ENCODE measurements around the gene DEFB121.
"Not testable (repeated sequence)": the region's sequence is repeated elsewhere in the genome, so short reads cannot be mapped to it uniquely, and the experiment has no call there.

The DEFB121 gene, protein sequence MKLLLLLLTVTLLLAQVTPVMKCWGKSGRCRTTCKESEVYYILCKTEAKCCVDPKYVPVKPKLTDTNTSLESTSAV

DNA sequence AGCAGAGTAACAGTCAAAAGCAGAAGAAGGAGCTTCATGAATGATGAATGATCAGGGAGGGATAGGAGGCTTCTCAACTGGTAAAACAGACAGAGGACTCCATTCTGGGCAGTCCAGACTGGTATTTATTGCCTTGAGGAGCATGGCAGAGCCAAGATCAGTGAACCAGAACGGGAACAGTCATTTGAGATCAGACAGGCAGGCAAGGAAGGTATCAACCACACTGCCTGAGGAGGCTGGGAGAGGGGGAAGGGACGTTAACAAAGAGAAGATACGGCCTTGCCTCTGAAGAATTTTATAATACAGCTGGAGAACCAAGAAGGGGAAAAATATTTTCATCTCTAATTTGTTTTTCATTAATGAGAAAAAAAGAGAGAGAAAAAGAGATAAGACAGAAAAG, at the start of gene DEFB121:
Gene DEFB121, minus strand, starts transcription at position 101 of the 400 bp plus-strand sequence. Its CDS starts 63 bp downstream, at position 38.
- no peak for DNase-seq

DNA sequence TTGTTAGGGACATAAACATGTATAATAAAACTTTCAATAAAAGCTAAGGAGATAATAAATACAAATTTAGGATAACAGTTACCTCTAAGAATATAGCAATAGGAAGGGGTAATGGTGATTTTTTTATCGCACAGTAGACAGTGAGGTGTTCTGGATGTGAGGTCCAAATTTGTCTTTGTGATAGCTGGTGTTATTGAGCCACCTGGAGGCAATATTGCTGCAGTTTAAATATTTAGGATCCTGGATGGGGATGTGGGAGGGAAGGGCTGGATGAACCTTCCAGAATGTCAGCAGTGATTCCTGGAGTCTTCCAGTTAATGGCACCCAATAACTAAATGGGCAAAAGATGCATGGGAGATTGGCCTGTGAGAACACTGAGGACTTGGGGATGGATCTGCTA, 48.3 kb upstream of the DEFB121 start:
- DNase-seq: no peak

DNA sequence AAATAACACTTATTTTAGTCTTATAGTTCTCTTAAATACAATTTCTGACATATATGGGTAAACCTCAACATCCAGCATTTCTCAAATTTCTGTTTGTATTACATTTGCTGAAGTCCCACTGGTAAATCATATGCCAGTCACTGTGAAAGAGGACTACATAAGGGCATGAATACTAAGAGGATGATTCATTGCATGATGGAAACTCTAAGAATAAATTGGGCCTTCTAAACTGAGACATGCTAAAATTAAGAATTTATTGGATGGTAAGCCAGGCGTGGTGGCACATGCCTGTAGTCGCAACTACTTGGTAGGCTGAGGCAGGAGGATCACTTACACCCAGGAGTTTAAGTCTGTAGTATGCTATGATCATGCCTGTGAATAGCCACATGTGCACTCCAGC, 46.6 kb upstream of the DEFB121 start:
- no peak for DNase-seq

DNA sequence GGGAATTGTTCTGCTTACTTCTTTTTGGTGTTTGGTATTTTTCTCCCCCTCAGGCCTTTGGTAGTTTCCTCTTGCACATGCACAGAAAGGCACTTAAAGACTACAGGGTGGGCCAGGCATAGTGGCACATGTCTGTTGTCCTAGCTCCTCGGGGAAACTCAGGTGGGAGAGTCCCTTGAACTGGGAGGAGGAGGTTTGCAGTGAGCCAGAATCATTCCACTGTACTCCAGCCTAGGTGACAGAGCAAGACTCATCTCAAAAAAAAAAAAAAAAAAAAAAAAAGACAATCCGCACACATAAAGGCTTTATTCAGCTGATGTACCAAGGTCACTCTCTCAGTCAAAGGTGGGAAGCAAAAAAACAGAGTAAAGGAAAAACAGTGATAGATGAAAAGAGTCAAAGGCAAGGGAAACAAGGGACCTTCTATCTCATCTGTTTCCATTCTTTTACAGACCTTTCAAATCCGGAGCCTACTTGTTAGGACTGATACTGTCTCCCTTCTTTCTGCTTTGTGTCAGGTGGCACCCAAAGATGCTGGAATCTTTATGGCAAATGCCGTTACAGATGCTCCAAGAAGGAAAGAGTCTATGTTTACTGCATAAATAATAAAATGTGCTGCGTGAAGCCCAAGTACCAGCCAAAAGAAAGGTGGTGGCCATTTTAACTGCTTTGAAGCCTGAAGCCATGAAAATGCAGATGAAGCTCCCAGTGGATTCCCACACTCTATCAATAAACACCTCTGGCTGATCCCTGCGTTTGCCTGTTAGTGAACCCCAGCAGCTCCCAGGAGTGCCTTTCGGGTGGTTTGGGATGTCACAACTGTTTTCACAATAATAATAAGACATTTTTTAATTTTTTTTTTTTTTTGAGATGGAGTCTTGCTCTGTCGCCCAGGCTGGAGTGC, 43.7 kb upstream of the DEFB121 start:
- DNase-seq: no peak

DNA sequence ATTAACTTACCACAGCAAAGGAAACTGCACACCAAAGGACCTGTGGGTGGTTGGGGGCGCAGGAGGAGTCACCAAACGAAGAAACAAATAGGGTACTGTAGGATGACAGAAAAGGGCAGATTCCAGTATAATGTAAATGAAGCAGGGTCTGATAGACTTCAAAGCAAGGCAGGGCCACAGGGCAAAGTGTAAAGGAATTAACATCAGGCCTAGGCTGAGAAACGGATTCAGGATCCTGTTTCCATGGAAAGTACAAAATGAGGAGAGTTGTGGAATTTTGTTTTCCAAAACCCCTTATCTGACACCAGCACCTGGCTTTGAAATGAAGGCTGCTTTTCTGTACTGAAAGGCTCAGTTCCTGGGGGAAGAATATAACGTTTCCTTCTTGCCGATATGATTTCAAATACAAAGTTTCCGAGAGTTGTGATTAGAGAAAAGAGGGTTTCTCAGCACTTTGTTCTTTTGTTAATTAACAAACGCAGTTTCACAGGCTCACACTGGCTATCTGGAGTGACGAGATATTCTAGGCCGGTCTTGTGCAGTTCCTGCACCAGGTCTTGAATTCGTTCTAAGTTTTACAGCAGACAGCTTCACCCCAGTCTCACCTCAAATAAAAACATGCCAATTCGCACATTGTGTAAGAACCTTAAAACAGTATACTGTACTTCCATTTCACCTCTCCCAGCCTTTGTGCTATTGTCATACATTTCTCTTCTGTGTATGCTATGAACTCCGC, 40.2 kb upstream of the DEFB121 start:
- DNase-seq: no peak

DNA sequence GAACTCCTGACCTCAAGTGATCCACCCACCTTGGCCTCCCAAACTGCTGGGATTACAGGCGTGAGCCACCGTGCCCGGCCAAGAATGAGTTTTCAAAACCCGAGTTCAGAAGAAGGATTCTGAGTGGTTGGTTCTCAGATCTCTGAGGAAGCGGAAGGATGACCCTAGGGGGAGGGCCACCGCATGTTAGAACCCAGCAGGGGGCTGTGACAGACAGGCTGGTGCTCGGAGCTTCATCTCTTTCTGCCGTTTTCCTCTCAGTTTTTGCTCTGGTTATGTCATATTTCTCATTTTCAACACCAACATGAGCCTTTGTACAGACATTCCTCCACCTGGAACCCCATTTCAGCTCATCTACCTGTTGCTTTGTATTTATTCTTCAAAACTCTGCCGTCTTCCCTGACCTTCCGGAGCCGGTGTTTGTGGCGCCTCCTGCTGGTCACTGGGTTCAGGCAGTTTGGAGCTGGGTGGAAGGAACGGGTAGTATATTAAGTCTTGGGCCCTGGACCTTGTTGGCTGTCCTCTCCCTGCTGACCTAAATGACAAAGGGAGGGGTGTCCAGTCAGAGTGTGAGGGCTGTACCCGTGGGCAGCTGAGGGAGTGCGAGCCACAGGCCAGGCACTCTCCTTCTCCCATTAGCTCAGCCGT, 34.1 kb upstream of the DEFB121 start, which contains the start of gene DEFB123:
Gene DEFB123, plus strand, starts transcription at position 621 of the 648 bp plus-strand sequence. CDS start 67 bp downstream, outside the sequence.
- DNase-seq: no peak

DNA sequence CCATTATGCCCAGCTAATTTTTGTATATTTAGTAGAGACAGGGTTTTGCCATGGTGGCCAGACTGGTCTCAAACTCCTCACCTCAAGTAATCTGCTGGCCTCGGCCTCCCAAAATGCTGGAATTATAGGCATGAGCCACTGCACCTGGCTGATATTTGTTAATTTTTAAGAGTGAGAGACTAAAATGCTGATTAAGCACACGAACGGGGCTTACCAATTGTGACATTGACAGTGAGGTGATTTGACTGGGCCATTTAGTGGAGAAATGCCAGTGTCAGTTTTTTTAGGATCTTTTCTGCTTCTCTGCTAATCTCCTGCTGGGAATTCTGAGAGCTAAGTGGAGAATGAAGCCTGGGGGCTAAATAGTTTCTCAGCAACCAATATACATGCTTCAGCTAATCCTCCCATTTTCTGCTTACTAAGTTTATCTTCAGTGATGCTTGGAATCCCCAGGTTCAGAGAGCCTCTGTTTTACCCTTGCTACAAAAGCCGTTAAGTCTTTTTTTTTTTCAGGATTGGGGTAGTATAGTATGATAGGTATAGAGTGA, 24.6 kb upstream of the DEFB121 start:
- DNase-seq: no peak

DNA sequence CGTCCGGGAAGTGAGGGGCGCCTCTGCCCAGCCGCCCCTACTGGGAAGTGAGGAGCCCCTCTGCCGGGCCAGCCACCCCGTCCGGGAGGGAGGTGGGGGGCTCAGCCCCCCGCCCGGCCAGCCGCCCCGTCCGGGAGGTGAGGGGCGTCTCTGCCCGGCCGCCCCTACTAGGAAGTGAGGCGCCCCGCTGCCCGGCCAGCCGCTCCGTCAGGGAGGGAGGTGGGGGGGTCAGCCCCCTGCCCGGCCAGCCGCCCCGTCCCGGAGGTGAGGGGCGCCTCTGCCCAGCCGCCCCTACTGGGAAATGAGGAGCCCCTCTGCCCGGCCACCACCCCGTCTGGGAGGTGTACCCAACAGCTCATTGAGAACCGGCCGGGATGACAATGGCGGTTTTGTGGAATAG, 21.6 kb upstream of the DEFB121 start:
- DNase-seq: not testable (repeated sequence)

DNA sequence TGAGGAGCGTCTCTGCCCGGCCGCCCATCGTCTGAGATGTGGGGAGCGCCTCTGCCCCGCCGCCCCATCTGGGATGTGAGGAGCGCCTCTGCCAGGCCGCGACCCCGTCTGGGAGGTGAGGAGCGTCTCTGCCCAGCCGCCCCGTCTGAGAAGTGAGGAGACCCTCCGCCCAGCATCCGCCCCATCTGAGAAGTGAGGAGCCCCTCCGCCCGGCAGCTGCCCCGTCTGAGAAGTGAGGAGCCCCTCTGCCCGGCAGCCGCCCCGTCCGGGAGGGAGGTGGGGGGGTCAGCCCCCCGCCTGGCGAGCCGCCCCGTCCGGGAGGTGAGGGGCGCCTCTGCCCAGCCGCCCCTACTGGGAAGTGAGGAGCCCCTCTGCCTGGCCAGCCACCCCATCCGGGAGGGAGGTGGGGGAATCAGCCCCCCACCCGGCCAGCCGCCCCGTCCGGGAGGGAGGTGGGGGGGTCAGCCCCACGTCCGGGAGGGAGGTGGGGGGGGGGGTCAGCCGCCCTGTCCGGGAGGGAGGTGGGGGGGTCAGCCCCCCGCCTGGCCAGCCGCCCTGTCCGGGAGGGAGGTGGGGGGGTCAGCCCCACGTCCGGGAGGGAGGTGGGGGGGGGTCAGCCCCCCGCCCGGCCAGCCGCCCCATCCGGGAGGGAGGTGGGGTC, 21.0 kb upstream of the DEFB121 start:
- not testable (repeated sequence) for DNase-seq

DNA sequence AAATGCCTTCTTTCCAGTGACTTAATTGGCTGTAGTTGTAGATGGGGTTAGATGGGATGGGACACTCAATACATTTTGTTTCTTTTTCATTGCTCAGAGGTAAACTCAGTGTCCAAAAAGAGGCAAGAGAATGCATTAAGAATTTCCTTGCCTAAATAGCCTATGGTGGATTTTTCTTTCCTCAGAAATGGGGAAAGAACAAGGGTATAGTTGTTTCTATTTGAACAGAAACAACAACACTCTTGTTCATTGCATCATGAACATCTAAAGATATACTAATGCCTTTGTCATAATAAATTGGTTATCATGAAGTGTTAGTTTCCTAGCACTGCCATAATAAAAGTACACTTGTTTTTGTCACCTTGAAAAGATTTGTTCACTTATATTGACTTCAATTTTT, 19.8 kb upstream of the DEFB121 start:
- no peak for DNase-seq

DNA sequence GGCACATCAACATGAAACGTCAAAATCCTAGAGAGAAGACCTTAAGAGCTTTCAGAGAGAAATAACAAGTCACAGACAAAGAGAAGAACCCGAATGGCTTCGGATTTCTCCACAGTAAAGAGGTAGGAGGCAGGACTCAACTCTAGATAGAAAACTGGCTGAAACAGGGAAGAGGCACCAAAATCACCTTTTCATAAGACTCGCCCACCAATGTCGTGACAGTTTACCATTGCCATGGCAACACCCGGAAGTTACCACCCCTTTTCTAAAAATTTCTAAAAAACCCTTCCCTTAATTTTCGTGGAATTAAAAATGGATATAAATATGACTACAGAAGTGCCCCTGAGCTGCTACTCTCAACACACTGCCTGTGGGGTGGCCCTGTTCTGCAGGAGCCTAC, 12.3 kb upstream of the DEFB121 start:
- no peak for DNase-seq

DNA sequence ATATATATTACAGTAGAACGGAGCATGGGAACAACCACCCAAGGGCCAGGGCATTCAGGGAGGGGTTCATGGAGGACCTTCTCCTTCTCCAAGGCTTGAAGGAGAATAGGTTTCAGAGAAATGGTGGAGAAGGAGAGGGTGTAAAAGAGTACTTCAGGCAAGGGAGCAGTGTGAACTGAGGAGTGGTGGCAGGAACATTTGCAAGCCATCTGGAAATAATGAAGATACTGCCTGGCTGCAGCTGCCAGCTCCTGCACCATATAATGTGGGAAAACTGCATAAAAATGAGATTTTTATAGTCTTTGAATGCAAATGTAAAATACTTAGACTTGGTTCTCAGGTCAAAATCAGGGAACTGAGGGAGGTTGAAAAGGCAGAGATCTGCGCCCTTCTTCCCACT, 9.6 kb upstream of the DEFB121 start:
- DNase-seq: no peak

DNA sequence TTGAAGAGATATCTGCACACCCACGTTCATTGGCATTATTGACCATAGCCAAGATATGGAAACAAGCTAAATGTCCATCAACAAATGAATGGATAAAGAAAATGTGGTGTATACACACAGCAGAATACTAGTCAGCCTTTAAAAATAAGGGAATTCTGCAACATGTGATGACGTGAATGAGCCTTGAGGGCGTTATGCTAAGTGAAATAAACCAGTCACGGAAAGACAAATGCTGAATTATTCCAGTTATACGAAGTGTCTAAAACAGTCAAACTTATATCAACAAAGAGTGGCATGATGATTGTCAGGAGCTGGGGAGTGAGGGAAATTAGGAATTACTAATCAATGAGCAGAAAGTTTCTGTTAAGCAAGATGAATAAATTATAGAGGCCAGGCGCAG, 8.4 kb upstream of the DEFB121 start:
- no peak for DNase-seq

DNA sequence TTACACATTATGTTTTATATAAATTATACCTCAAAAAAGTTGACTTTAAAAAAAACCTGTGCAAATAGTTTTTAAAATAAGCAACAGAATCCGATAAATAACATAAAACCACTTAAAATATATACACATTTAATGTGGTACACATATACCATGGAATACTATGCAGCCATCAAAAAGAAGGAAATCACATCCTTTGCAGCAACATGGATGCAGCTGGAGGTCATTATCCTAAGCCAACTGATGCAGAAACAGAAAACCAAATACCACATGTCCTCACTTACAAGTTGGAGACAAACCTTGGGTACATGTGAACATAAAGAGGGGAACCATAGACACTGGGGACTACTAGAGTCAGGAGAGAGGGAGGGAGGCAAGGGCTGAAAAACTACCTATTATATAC, 4.0 kb upstream of the DEFB121 start:
- no peak for DNase-seq

DNA sequence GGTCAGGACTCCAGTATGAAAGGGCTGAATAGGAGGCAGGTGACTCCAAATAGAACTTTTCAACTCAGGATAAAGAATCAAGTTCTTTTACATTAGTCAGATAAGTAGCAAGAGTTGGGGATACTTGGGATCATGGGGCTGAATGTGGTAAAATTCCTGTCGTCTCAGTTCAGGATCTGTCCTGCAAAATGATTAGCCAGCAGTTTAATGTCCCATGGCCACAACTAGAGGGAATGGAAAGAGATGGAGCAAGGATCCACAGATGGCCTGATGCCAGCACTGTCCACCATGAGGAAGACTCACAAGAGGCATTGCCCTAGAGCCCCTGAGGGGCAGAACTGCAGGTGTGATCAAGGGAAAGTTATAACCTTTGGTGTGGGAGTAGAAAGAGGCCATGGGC, 2.1 kb downstream of the DEFB121 start:
- DNase-seq: no peak

DNA sequence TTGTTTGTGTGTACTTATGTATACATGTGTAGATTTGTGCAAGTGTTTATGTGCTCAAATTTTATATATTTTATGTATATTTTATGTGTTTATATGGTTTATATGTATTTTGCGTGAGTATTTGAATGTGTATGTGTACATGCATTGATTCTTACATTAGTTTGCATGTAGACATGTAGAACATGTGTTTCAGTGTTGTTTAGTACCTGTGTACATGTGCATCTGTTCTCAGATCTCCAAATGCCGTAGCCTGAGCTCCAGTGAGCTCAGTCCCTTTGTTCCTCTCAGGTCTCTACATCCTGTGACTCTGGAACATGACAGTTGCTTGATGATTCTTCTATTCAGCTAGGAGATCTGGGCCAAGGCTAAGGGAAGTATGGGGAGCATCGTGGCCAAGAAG, 11.1 kb downstream of the DEFB121 start:
- DNase-seq: no peak

DNA sequence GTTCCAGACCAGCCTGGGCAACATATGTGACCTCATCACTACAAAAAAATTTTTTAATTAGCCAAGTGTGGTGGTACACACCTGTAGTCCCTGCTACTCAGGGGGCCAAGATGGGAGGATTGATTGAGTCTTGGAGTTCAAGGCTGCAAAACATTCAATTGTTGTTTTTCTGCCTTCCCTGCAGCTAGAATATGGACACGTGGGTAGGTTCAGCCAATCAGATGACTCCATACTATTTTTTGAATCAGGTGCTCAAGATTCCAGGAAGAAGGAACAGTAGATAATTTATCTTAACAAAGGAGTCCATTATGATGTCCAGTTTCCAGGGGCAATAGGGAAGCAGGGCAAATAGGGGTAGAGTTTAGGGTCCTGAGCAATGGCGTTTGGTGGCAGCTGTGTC, 13.2 kb downstream of the DEFB121 start:
- no peak for DNase-seq

DNA sequence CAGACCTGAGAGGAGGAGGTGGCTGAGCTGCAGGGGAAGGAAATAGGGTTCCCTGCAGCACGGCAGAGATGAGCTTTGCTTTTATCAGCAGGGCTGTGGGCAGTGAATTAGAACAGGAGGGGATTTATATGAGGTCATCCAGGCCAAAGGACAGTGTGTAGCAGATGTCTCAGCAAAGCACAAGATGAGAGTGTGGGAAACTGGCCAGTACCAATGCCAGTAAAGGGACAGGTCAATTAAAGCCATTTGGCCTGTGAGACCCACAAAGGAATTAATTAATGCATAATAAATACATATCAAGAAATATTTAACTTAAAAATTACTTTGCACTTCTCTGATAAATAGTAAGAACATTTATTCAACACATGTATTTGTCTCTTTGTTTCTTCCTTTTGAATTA, 15.5 kb downstream of the DEFB121 start, which contains the start of gene DEFB119:
Gene DEFB119, minus strand, starts transcription at position 101 of the 400 bp plus-strand sequence. CDS start 107 bp downstream, outside the sequence.
- DNase-seq: no peak

DNA sequence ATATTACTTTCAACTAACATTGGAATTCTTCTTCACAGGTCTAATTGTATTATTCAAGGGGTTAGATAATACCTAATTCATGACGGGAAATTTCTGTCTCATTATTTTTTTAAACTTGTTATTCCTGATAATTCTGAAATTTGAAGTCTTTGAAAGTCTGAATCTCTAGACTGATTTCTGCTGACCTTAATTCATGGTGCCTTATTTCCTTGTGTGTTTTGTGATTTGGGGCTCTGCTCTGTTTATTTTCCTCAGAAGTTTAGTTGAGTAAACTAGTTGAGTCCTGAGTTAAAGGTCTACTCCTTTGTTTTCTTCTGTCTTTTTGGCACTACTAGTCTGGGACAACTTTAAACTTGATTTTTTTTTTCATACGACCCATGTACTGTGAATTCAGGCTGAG, 31.7 kb downstream of the DEFB121 start:
- no peak for DNase-seq

DNA sequence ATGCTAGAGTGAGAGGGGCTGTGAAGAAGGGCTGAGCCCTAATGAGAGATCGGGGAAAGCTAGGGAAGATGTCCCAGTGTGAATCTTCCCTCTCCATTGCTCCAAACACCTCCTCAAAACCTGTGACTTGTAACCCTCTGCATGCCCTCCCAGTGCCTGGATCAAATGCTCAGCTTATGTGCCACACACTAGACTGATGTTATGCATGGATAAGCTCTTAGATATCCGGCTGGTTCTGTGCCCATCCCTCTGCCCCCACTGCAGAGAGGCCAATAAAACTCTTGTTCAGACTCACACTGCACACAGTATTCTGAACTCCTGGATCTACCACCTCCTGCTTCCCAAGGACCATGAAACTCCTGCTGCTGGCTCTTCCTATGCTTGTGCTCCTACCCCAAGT, 37.7 kb downstream of the DEFB121 start, which contains the start of gene DEFB118:
Gene DEFB118, plus strand, starts transcription at position 301 of the 400 bp plus-strand sequence. Its CDS starts 50 bp downstream, at position 351.
- DNase-seq: no peak

DNA sequence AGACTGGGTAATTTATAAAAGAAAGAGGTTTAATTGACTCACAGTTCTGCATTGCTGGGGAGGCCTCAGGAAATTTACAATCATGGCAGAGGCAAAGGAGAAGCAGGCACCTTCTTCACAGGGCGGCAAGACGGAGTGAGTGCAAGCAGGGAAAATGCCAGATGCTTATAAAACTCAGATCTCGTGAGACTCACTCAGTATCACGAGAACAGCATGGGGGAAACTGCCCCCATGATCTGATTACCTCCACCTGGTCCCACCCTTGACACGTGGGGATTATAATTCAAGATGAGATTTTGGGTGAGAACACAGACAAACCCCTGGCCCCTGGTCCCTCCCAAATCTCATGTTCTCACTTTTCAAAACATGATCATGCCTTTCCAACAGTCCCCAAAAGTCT, 41.7 kb downstream of the DEFB121 start:
- not testable (repeated sequence) for DNase-seq

DNA sequence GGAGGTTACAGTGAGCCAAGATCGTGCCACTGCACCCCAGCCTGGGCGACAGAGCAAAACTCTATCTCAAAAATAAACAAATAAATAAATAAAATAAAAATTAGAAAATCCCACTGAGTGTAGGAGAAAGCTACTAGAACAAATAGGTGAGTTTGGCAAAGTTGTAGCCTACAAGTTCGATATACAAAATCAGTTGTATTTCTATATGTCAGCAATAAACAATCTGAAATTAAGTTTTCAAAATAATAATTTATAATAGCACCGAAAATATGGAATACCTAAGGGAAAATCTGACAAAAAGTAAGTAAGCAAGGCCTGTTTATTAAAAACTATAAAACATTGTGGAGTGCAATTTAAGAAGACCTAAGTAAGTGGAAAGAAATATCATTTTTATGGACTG, 42.7 kb downstream of the DEFB121 start:
- DNase-seq: no peak

Measured in CD4-positive, alpha-beta T cell treated with Interleukin-15 for 1 hour (primary cell).